C4-2B (cell line): ENCODE results near the gene SLC40A1.

Experiments
- H3K27ac ChIP-seq: fragments of 450-650 bp; 2 replicates; pipeline ENCODE4 v1.5.1; 2017
- ZFX ChIP-seq: fragments of 450-650 bp; IDR thresholded peaks from 2 replicates; pipeline ENCODE4 v1.6.1; 2017
- TF ChIP-seq, protein P1 (sequence below): fragments of 450-650 bp; conservative IDR thresholded peaks from 2 replicates; pipeline ENCODE4 v1.5.1; 2017; ENCODE audit warnings: mild to moderate bottlenecking

The SLC40A1 gene

DNA sequence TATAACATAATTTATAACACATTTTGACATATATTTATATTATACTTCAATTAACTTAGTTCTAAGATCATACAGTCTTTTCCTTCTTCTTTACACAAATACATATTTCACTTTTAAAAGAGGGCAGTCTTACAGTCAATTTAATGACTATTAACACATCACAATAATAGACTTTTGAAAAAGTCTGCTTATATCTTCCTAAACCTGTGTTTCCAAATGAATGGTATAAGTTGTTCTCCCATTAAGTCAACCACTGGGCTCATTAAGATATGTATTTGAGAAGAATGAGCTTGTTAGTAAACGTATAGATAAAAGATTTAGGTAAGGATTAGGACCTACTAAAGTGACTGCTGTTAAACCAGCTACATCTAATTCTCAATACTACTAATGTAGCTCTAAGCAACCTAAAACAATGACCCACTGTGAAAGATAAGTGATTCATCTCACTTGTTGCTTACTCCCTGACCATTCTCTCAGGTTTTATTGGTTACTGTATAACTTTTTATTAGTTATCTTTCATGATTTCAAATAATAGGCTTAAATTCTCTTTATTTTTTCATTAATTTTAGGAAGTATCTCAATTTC lies 27.0 kb downstream of the SLC40A1 start:
- no peak for TF ChIP-seq ZFX
- TF ChIP-seq, protein P1, sequence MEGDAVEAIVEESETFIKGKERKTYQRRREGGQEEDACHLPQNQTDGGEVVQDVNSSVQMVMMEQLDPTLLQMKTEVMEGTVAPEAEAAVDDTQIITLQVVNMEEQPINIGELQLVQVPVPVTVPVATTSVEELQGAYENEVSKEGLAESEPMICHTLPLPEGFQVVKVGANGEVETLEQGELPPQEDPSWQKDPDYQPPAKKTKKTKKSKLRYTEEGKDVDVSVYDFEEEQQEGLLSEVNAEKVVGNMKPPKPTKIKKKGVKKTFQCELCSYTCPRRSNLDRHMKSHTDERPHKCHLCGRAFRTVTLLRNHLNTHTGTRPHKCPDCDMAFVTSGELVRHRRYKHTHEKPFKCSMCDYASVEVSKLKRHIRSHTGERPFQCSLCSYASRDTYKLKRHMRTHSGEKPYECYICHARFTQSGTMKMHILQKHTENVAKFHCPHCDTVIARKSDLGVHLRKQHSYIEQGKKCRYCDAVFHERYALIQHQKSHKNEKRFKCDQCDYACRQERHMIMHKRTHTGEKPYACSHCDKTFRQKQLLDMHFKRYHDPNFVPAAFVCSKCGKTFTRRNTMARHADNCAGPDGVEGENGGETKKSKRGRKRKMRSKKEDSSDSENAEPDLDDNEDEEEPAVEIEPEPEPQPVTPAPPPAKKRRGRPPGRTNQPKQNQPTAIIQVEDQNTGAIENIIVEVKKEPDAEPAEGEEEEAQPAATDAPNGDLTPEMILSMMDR: no peak
- no peak overlapping the region for H3K27ac ChIP-seq

DNA sequence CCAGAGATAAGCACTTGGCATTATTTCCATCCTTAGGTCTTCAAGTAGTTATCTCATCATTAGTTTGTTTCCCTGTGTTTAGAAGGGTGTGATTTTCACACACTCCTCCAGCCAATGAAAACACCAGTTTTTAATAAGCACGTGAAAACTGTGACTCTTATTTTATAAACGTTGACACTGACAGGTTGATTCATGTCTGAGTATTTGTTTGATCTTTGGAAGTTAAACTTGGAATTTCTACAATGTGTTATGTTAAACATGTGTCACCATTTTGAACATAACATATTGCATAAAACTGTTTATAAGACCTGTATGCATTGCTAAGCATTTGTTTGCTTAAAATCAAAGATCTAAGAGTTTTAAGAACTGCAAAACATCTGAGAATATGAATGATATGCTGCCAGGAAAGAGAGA lies 27.6 kb downstream of the SLC40A1 start:
- no peak for TF ChIP-seq ZFX
- TF ChIP-seq, protein P1: no peak
- H3K27ac ChIP-seq: no peak overlapping the region

DNA sequence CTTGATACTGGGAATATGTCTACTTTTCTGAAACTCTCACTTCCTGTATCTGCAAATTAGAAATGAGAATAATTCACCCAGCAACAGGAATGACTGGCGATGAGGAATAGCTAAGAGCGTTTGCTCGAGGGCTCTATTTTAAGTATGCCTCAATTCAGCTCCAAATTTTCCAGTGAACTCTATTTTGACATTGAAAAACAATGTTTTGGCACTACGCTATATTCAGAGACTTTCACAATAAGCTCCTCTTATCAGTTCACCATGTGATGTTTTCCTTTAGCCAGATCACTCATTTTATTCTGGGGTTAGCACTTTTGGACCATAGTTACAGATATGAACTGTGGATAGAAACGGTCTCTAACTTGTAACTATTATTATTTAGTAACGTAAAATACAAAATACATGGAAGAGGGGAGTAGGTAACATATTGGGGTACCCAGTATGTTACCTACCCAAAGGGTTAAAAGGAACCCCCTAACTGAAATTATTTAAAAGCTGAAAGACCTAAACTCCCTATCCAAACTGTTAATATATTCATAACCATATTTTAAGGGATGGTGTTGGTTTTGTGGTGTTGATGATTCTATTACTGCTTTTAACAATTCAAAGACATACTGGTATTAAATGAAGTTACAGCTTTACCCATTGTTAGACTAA lies 28.1 kb downstream of the SLC40A1 start:
- TF ChIP-seq, protein P1: no peak
- no peak for TF ChIP-seq ZFX
- no peak overlapping the region for H3K27ac ChIP-seq

DNA sequence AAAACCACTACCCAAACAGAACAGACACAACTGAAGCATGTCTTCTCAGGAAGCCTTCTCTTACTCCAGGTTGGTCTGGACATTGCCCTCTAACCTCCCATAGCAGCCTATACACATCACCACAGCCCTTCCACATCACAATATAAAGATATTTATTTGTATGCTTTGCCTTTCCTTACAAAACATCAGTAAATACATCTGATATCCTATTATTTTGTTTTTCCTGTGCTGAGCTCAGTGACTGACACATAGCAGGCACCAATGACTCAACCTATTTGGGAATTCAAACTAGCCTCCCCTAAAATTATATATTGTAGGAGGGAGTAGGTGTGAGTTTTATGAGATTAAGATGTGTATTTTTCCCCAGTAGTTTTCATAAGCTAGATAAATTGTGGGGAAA lies 28.8 kb downstream of the SLC40A1 start:
- TF ChIP-seq, protein P1: no peak
- no peak for TF ChIP-seq ZFX
- H3K27ac ChIP-seq: no peak overlapping the region

DNA sequence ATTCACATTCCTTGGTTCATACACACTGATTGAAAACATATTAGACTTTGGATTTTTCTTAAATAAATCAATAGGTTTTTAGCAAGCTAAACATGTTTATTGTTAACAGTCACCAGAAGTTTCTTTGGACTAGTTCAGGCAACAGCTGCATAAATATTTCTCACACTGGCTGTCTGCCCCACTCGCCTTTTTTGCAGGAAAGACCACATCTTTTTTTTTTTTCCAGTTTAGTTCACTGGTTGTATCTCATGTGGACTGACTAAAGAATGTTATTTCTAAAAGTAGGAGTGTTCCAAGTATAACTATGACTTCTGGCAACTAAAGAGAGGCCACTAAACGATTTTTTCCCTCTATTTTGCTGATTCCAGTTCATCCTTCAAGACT lies 31.1 kb downstream of the SLC40A1 start:
- H3K27ac ChIP-seq: no peak overlapping the region
- TF ChIP-seq, protein P1: no peak
- TF ChIP-seq ZFX: no peak

DNA sequence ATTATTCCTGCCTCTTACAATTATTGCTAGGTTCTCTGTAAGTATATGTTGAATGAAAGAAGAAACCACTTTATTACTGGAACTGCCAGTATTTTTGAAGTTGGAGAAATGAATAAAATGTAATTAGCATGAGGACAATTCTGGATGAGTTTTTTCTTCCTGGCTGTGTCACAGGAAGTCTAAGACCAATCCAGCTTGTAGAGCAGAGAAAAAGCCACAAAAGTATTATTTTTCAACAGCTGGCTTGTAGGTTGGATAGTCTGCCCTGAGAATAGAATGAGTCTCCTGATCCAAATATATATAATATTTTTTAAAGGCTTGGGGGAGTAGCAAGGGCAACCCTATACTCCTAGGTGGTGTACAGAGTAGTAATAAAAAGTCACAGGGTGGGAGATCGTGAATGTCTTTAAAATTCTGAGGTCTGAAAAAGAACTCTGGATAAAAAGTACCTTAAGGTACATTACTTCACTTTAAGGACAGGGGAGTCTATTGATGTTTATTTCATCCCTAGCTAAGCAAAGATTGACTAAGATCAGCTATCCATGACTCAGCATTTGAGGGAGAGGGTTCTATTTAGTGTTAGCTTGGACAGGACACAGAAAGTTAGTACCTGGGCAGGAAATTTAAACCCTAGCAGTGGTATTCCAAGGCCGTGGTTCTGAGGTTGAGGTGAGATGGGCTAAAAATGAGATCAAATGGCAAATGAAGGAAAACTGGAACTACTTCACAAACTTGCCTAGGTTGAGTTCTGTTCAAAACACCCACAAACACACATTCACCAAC lies 31.7 kb downstream of the SLC40A1 start:
- no peak overlapping the region for H3K27ac ChIP-seq
- no peak for TF ChIP-seq ZFX
- TF ChIP-seq, protein P1: no peak

DNA sequence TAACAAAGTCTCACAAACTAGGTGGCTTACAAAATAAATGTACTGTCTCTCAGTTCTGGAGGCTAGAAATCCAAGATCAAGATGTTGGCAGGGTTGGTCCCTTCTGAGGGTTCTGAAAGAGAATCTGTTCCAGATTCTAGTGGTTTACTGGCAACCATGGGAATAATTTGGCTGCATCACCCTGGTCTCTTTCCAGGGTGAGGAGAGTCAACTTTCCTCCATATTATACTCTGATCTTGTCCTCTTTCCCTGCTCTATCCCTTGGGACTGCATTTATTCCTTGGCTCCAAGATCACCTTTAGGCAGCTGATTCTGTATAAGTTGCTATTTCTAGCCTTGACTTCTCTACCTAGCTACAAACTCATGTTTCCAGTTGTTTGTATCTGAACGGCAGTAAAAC lies 35.2 kb downstream of the SLC40A1 start:
- no peak overlapping the region for H3K27ac ChIP-seq
- TF ChIP-seq, protein P1: no peak
- TF ChIP-seq ZFX: no peak
